ENCODE data around the gene EVA1C. TPM values are rescaled to one million over a fixed set of nuclear protein-coding genes. Genes with fewer than 3 reads are reported as not detected.
"Not testable (repeated sequence)": the region's sequence is repeated elsewhere in the genome, so short reads cannot be mapped to it uniquely, and the experiment has no call there.

EVA1C gene
- total and polyA plus RNA-seq, 2 donors (not counting 1 experiment from before 2014, with no cell fraction given) = 0.84 to 1.6 TPM

GRCh38 chr21:32496568-32496967 is 84.1 kb downstream of the EVA1C start:
- Mint-ChIP-seq H3K27me3 (peaks cover 3% of the 10 kb centered on the region), H3K4me1 (no peaks in the 10 kb centered on the region), H3K27ac (no peak overlapping the region), H3K4me3 (no peak overlapping the region), H3K9me3 (ENCODE audit: insufficient read depth) (no peaks in the 10 kb centered on the region)
- Histone ChIP-seq H3K27ac (ENCODE audit: low read length in 2 of 2) (no peak overlapping the region), H3K79me2 (ENCODE audit: control insufficient read depth, insufficient read depth, low read length) (no peaks in the 10 kb centered on the region), H3K4me2 (replicated peaks; ENCODE audit: low read depth, low read length, poor library complexity, severe bottlenecking) (no peak overlapping the region), H3K9ac (ENCODE audit: low read length) (no peak overlapping the region), H3K36me3 (replicated peaks in 1 of 2; ENCODE audit: control extremely low read depth in 1 of 2, control insufficient read depth in 1 of 2, extremely low read depth in 1 of 2, insufficient read depth in 2 of 2, low read length in 1 of 2) (no peaks in the 10 kb centered on the region), H3K27me3 (replicated peaks in 1 of 4; ENCODE audit: control extremely low read depth in 1 of 4, control insufficient read depth in 3 of 4, insufficient read depth in 4 of 4, low read length in 3 of 4) (no peaks in the 10 kb centered on the region), H4K20me1 (ENCODE audit: control insufficient read depth, insufficient read depth, low read length, poor library complexity, severe bottlenecking) (no peaks in the 10 kb centered on the region), H3K4me1 (ENCODE audit: control insufficient read depth in 2 of 2, insufficient read depth in 2 of 2, low read length in 2 of 2) (no peaks in the 10 kb centered on the region), H3K9me3 (ENCODE audit: control extremely low read depth in 1 of 3, control insufficient read depth in 2 of 3, insufficient read depth in 1 of 3, low read length in 2 of 3) (no peaks in the 10 kb centered on the region), H2AFZ (ENCODE audit: insufficient read depth, low read depth, low read length, poor library complexity, severe bottlenecking) (no peak overlapping the region), H3K4me3 (ENCODE audit: control extremely low read depth in 1 of 5, extremely low read depth in 1 of 5, insufficient read depth in 1 of 5, low read depth in 2 of 5, low read length in 4 of 5) (no peak overlapping the region)
- DNase-seq (no peak), ATAC-seq (ENCODE audit: low read depth) (no peak)
- intact Hi-C loops (cut with micrococcal nuclease) = no loop called here
- WGBS (ENCODE audit: insufficient coverage) = 93% methylated on average over 6 of the region's 6 CpGs
- ChIA-PET CTCF (no interaction called here), POLR2A (no interaction called here)
- TF ChIP-seq, protein P1, sequence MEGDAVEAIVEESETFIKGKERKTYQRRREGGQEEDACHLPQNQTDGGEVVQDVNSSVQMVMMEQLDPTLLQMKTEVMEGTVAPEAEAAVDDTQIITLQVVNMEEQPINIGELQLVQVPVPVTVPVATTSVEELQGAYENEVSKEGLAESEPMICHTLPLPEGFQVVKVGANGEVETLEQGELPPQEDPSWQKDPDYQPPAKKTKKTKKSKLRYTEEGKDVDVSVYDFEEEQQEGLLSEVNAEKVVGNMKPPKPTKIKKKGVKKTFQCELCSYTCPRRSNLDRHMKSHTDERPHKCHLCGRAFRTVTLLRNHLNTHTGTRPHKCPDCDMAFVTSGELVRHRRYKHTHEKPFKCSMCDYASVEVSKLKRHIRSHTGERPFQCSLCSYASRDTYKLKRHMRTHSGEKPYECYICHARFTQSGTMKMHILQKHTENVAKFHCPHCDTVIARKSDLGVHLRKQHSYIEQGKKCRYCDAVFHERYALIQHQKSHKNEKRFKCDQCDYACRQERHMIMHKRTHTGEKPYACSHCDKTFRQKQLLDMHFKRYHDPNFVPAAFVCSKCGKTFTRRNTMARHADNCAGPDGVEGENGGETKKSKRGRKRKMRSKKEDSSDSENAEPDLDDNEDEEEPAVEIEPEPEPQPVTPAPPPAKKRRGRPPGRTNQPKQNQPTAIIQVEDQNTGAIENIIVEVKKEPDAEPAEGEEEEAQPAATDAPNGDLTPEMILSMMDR (IDR thresholded peaks at IDR 0.05) = no peak
- TF ChIP-seq EZH2 (IDR thresholded peaks at IDR 0.05; ENCODE audit: borderline replicate concordance, insufficient read depth, low read depth, low read length, poor library complexity, severe bottlenecking) = no peak

DNA sequence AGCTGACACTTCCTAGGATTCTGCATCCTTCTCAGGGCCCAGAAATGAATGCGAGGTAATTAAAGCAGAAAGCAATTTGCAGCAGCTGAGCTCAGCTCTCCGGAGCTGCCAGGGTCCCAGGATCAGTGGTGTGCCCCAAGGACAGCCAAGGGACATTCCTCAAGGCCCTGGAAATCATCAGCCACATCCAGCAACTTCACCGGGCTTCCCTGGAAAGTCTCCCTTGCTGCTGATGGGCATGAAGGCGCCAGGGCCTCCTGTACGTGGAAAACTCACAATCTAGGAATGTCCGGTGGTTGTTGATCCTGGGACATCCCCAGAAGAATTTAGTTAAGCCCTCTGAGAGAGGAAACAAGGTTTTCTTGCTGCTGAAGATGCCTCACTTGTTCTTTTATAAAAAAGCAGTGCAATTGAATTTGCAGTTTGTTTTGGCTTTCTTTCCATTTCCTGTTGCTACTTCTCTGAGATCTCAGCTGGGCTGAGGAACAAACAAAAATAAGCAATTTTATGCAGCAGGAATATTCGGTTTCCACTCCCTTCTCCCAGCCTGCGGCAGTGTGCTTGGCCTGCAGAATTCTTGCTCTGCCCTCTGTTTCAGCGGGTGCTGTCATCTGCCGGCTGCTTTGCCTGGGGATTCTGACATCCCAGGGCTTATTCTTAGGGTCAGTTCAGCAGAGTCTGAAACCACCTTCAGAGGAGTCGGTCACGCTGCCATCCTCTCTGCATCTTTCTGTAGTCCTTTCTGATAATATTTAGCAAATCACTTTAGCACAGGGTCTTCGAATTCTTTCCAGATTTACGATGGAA is 86.9 kb downstream of the EVA1C start:
- POLR2A ChIA-PET = no interaction called here
- Histone ChIP-seq H3K4me1 (ENCODE audit: control insufficient read depth in 2 of 2, insufficient read depth in 2 of 2, low read length in 2 of 2) (no peaks in the 10 kb centered on the region), H2AFZ (ENCODE audit: insufficient read depth, low read depth, low read length, poor library complexity, severe bottlenecking) (no peak overlapping the region), H3K79me2 (ENCODE audit: control insufficient read depth, insufficient read depth, low read length) (no peaks in the 10 kb centered on the region), H3K27me3 (replicated peaks in 1 of 4; ENCODE audit: control extremely low read depth in 1 of 4, control insufficient read depth in 3 of 4, insufficient read depth in 4 of 4, low read length in 3 of 4) (no peaks in the 10 kb centered on the region), H3K36me3 (replicated peaks in 1 of 2; ENCODE audit: control extremely low read depth in 1 of 2, control insufficient read depth in 1 of 2, extremely low read depth in 1 of 2, insufficient read depth in 2 of 2, low read length in 1 of 2) (no peaks in the 10 kb centered on the region), H3K27ac (ENCODE audit: low read length in 2 of 2) (no peak overlapping the region), H3K9ac (ENCODE audit: low read length) (no peak overlapping the region), H4K20me1 (ENCODE audit: control insufficient read depth, insufficient read depth, low read length, poor library complexity, severe bottlenecking) (no peaks in the 10 kb centered on the region), H3K4me3 (ENCODE audit: control extremely low read depth in 1 of 5, extremely low read depth in 1 of 5, insufficient read depth in 1 of 5, low read depth in 2 of 5, low read length in 4 of 5) (no peak overlapping the region), H3K9me3 (ENCODE audit: control extremely low read depth in 1 of 3, control insufficient read depth in 2 of 3, insufficient read depth in 1 of 3, low read length in 2 of 3) (no peaks in the 10 kb centered on the region), H3K4me2 (replicated peaks; ENCODE audit: low read depth, low read length, poor library complexity, severe bottlenecking) (no peak overlapping the region)
- CTCF ChIA-PET = no interaction called here
- 91% methylated on average over 10 of the region's 14 CpGs for WGBS (ENCODE audit: insufficient coverage)
- H3K4me3 Mint-ChIP-seq = no peak overlapping the region
- H3K27ac Mint-ChIP-seq = no peak overlapping the region
- DNase-seq (no peak), ATAC-seq (ENCODE audit: low read depth) (no peak)
- H3K27me3 Mint-ChIP-seq = no peaks in the 10 kb centered on the region
- no peaks in the 10 kb centered on the region for H3K4me1 Mint-ChIP-seq
- intact Hi-C loops (cut with micrococcal nuclease) = no loop called here
- no peaks in the 10 kb centered on the region for H3K9me3 Mint-ChIP-seq (ENCODE audit: insufficient read depth)
- TF ChIP-seq, protein P1 (IDR thresholded peaks at IDR 0.05) = no peak
- TF ChIP-seq EZH2 (IDR thresholded peaks at IDR 0.05; ENCODE audit: borderline replicate concordance, insufficient read depth, low read depth, low read length, poor library complexity, severe bottlenecking) = no peak

DNA sequence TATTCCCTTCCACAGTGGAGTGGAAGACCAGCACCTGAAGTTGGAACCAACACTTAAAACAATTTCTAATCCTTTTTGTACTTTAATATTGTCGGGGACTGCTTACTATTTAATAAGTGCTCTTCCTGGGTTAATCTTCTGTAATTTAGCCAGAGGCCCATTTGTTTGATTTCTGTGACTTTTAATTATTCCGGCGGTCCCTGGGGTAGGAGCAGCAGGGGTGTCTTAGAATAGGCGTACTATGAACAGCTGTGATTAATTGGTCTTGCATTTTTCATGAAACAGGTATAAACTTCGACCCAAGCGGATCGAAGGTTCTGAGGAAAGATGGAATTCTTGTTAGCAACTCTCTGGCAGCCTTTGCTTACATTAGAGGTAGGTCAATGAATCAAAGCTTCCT is 91.1 kb downstream of the EVA1C start:
- H2AFZ ChIP-seq (ENCODE audit: insufficient read depth, low read depth, low read length, poor library complexity, severe bottlenecking); CTCF ChIA-PET; intact Hi-C loops (cut with micrococcal nuclease); H3K4me3 ChIP-seq (ENCODE audit: control extremely low read depth in 1 of 5, extremely low read depth in 1 of 5, insufficient read depth in 1 of 5, low read depth in 2 of 5, low read length in 4 of 5); H3K9me3 Mint-ChIP-seq (ENCODE audit: insufficient read depth); H3K9me3 ChIP-seq (ENCODE audit: control extremely low read depth in 1 of 3, control insufficient read depth in 2 of 3, insufficient read depth in 1 of 3, low read length in 2 of 3); H3K27me3 Mint-ChIP-seq; H3K27ac Mint-ChIP-seq; H3K27ac ChIP-seq (ENCODE audit: low read length in 2 of 2); H3K9ac ChIP-seq (ENCODE audit: low read length); H4K20me1 ChIP-seq (ENCODE audit: control insufficient read depth, insufficient read depth, low read length, poor library complexity, severe bottlenecking); POLR2A ChIA-PET; H3K4me1 ChIP-seq (ENCODE audit: control insufficient read depth in 2 of 2, insufficient read depth in 2 of 2, low read length in 2 of 2); H3K4me1 Mint-ChIP-seq; H3K79me2 ChIP-seq (ENCODE audit: control insufficient read depth, insufficient read depth, low read length); H3K27me3 ChIP-seq (replicated peaks in 1 of 4; ENCODE audit: control extremely low read depth in 1 of 4, control insufficient read depth in 3 of 4, insufficient read depth in 4 of 4, low read length in 3 of 4); ATAC-seq (ENCODE audit: low read depth); H3K36me3 ChIP-seq (replicated peaks in 1 of 2; ENCODE audit: control extremely low read depth in 1 of 2, control insufficient read depth in 1 of 2, extremely low read depth in 1 of 2, insufficient read depth in 2 of 2, low read length in 1 of 2); DNase-seq; H3K4me2 ChIP-seq (replicated peaks; ENCODE audit: low read depth, low read length, poor library complexity, severe bottlenecking); H3K4me3 Mint-ChIP-seq: not testable (repeated sequence)
- 90% methylated on average over 2 of the region's 7 CpGs for WGBS (ENCODE audit: insufficient coverage)
